Astrocyte of the hippocampus (primary cell): ENCODE results near the gene ANKRD24.
"Not testable (repeated sequence)": the region's sequence is repeated elsewhere in the genome, so short reads cannot be mapped to it uniquely, and the experiment has no call there.

Experiments
- DNase-seq: peaks from one replicate; pipeline ENCODE4 v3.0.0; 2011; ENCODE audit warnings: low read depth, low spot score

Gene ANKRD24

GRCh38 chr19:4182084-4182810, at the start of gene ANKRD24, which contains the start of gene SIRT6:
Gene ANKRD24, plus strand, starts transcription at chr19:4182689. Its CDS starts 3,737 bp downstream, at chr19:4186426.
Gene SIRT6, minus strand, starts transcription at chr19:4182563. Its CDS starts 24 bp downstream, at chr19:4182539.
- DNase-seq, result peak; percentile 98

DNA sequence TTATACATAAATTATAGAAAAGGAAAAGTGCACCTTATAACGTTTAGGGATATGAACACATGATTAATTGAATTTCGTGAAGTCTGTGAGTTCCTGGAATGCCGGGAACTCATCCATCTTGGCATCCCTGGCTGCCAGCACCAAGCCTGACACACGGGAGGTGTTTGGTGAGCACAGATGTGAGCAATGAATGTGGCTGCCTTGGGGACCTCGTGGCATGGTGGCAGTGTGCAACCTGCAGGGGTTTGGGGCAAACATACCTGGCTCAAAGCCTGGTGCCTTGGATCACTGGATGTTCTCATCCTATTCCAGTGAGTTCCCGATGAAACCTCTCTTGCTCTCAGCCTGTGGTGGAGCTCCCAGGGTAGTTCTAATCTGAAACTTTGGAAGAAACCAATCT, 48.1 kb upstream of the ANKRD24 start:
- DNase-seq, result peak; percentile 31

DNA sequence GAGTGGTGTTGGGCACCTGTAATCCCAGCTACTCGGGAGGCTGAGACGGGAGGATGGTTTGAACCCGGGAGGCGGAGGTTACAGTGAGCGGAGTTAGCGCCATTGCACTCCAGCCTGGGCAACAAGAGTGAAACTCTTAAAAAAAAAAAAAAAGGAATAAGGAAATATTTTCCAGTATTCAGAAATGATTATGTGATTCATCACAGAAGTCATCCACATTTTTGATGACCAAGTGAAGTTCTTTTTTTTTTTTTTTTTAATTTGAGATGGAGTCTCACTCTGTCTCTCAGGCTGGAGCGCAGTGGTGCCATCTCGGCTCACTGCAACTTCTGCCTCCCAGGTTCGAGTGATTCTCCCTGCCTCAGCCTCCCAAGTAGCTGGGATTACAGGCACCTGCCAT, 47.1 kb upstream of the ANKRD24 start:
- DNase-seq, result not testable (repeated sequence)

- DNase-seq, result no peak
Measured at GRCh38 chr19:4136680-4137088, 45.8 kb upstream of the ANKRD24 start.

- no peak for DNase-seq
Measured at GRCh38 chr19:4138445-4138844, 44.0 kb upstream of the ANKRD24 start.

DNA sequence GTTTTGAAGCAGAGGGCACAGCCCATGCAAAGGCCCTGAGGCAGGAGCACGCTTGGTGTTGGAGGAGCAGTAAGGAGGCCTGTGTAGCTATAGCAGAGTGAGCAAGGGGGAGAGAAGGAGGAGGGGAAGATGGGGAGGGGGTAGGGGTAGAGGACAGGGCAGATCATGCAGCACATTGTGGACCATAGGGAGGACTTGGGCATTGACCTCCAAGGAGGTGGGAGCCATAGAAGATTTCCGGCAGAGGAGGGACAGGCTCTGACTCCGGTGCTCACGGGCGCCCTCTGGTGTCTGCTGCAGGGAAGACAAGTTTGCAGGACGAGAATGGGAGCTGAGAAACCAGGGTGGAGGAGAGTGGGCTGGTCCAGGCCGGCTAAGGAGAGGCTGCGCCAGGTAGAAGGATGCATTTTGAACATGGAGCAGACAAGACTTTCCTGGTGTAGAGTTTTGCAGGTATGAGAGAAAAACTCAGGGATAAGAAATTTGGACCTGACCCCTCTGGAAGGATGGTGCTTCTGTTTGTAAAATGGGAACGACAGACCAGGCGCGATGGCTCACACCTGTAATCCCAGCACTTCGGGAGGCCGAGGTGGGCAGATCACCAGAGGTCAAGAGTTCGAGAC, 42.8 kb upstream of the ANKRD24 start:
- peak; percentile 65 for DNase-seq

GRCh38 chr19:4140237-4140711, 42.2 kb upstream of the ANKRD24 start:
- peak; percentile 68 for DNase-seq

- DNase-seq, result not testable (repeated sequence)
Measured at GRCh38 chr19:4142916-4143315, 39.6 kb upstream of the ANKRD24 start.

DNA sequence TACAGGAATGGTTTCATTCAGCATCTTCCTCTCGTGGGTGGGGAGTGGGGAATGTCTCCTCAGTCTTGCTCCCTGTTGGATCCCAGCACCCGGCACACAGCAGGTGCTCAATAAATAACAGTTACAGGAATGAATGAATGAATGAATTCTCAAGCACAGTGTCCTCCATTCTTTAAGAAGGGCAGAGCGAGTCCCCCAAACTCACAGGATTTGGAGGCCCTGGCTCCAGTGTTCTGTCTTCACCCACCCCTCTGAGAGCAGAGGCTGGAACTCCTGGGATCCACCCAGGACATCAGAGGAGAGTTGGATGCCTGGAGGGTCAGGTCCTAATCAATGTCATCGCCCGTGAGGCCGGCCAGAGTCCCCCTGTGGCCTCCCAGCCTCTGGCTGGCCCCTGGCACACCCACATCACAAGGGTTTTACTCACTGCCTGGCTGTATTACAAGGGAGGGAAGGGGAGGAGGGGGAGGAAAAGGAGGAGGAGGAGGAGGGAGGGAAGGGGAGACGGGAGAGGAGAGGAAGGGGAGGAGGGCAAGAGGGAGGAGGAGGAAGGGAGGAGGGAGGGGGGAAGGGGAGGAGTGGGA, 37.7 kb upstream of the ANKRD24 start:
- DNase-seq, result peak; percentile 32

- no peak for DNase-seq
Measured at GRCh38 chr19:4149518-4150288, 32.8 kb upstream of the ANKRD24 start.

- no peak for DNase-seq
Measured at GRCh38 chr19:4151623-4152022, 30.9 kb upstream of the ANKRD24 start.

DNA sequence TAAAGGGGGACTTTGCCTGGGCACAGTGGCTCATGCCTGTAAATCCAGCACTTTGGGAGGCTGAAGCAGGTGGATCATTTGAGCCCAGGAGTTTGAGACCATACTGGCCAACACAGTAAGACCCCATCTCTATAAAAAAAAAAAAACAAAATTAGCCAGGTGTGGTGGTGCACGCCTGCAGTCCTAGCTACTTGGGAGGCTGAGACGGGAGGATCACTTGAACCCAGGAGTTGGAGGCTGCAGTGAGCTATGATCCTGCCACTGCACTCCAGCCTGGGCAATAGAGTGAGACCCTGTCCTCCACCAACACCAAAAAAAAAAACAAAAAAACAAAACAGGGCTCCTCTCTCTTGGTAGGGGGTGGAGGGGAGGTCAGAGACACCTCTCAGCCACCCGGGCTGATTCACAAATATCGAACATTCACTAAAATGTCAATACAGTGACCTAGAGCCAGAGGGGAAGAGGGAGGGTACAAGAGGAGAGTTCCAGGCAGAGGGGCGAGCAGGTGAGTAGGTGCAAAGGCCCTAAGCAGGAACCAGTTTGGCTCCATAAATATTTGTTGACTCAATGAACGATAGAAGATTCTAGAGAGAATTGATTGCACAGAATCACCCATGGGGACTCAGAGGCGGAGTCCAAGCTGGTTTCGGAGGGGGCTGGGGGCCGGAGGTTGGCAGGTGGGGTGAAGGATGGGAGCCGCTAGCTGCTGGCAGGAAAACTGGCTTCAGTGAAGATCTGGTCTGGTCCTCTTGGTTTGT, 30.1 kb upstream of the ANKRD24 start:
- no peak for DNase-seq

- DNase-seq, result no peak
Measured at GRCh38 chr19:4154571-4155312, 27.7 kb upstream of the ANKRD24 start.

GRCh38 chr19:4157164-4157563, 25.3 kb upstream of the ANKRD24 start:
- no peak for DNase-seq

DNA sequence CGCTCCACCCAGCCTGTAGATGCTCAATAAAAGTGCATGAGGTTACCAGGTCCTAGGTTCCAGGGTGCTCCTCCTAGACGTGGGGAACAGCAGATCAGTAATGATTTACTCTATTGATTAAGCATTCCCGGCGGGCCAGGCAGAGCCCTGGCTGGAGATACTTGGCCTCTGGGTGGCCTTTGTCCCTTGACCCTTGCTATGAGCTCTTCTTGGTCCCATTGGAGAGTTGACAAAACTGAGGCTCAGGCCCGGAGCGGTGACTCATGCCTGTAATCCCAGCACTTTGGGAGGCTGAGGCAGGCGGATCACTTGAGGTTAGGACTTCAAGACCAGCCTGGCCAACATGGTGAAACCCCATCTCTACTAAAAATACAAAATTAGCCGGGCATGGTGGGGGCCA, 24.5 kb upstream of the ANKRD24 start:
- DNase-seq, result not testable (repeated sequence)

DNA sequence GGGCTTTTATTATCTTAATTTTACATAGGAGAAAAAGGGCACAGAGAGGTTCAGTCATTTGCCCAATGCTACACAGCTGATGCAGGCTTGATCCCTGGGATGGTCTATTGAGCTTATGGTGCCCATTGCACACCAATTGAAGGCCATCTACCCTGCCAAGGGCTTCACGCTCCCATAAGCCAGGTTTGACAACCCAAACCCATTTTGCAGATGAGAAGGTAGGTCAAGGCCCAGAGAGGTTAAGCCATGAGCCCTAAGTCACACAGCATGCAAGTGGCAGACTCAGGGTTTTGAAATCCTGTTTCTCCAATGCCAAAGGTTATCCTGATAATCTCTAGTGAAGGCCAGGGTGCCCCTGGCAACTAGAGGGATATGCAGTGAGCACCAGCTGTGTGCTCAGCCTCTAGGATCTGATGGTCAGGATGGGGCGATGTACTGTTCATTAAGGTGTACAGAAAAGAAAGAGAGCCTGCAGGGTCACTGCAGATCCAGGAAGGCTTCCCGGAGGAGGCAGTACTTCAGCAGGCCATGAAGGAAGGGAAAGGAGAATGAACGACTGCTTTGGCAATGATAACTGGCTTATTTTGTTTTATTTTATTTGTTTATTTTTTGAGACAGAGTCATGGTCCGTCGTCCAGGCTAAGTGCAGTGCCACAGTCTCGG, 20.9 kb upstream of the ANKRD24 start:
- no peak for DNase-seq

DNA sequence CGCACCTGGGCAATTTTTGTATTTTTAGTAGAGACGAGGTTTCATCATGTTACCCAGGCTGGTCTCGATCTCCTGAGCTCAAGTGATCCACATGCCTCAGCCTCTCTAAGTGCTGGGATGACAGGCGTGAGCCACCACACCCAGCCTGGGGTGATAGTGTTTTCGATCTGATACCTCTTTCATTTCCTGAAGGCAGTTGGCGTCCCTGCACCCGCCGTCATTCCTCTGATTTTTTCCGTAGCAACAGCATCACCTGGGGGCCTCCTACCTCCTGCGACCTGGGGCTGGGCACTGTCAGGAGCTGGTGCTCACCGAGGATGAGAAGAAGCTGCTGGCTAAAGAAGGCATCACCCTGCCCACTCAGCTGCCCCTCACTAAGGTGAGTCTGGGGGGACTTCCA, 18.2 kb upstream of the ANKRD24 start:
- DNase-seq, result no peak

GRCh38 chr19:4171676-4172075, 10.8 kb upstream of the ANKRD24 start:
- DNase-seq, result no peak

DNA sequence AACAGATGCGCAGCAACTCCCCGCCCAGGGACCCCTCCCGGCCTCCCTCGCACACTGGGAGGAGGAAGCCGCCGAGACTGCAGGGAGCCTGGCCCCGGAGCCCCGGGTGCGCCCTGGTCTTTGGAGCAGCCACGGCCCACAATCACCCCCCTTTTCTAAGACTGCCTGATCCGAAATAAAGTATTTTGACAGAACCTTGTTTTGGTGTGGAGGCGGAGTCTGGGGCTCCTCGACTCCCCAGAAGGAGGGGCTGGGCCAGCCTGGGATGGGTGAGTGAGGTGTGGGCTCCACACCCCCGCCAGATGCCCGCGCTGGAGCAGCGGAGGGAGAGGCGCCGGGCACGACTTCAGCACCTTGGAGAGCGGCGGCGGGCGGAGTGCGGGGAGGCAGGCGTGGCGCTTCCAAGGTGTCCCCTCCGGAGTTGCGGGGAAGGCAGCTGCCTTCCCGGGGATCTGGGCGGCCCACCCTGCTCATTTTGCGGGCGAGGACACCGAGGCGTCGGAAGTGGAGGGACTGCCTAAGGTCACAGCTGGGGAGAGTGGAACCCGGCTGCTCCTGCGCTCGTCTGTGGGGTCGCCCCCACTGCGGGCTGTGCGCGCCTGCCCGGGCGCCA, 9.5 kb upstream of the ANKRD24 start:
- peak; percentile 82 for DNase-seq
